Loucy (cell line): ENCODE results near the gene HABP2.

Experiments used
- H2AFZ ChIP-seq: fragments of 200-600 bp; sonication (generic); 2 replicates; pipeline ENCODE4 v1.6.0; 2016; ENCODE audit warnings: antibody characterized with exemption, mild to moderate bottlenecking, low read length, moderate library complexity
- H3F3A ChIP-seq: fragments of 200-600 bp; 2 replicates; pipeline ENCODE4 v1.6.0; 2016; ENCODE audit warnings: antibody characterized with exemption, low read depth, mild to moderate bottlenecking
- H3K27me3 ChIP-seq: fragments of 200-600 bp; sonication (generic); 2 replicates; pipeline ENCODE4 v1.6.1; 2014; ENCODE audit warnings: low read length, mild to moderate bottlenecking; ENCODE audit not compliant: insufficient read depth, poor library complexity, severe bottlenecking
- H3K36me3 ChIP-seq: fragments of 200-600 bp; sonication (generic); 2 replicates; pipeline ENCODE4 v1.6.1; 2016; ENCODE audit warnings: low read length; ENCODE audit not compliant: insufficient read depth
- H3K4me1 ChIP-seq: fragments of 200-600 bp; sonication (generic); 2 replicates; pipeline ENCODE4 v1.5.1; 2014; ENCODE audit warnings: low read length, mild to moderate bottlenecking; ENCODE audit not compliant: insufficient read depth, poor library complexity, severe bottlenecking
- H3K4me2 ChIP-seq: fragments of 200-600 bp; sonication (generic); 2 replicates; pipeline ENCODE4 v1.6.0; 2014; ENCODE audit warnings: antibody characterized with exemption, low read length, low read depth, mild to moderate bottlenecking; ENCODE audit not compliant: poor library complexity, severe bottlenecking
- H3K4me3 ChIP-seq: fragments of 200-600 bp; sonication (generic); 2 replicates; pipeline ENCODE4 v1.5.1; 2014; ENCODE audit warnings: low read length, mild to moderate bottlenecking, mixed read lengths; ENCODE audit not compliant: poor library complexity, severe bottlenecking
- H3K79me2 ChIP-seq: fragments of 200-600 bp; sonication (generic); 2 replicates; pipeline ENCODE4 v1.6.1; 2014; ENCODE audit warnings: low read length; ENCODE audit not compliant: insufficient read depth
- H3K9ac ChIP-seq: fragments of 200-600 bp; sonication (generic); 2 replicates; pipeline ENCODE4 v1.6.0; 2014; ENCODE audit warnings: mild to moderate bottlenecking, low read depth, low read length, moderate library complexity; ENCODE audit not compliant: poor library complexity, severe bottlenecking
- H3K9me2 ChIP-seq: fragments of 200-600 bp; sonication (generic); replicated peaks from 2 replicates; pipeline ENCODE4 v1.6.1; 2016; ENCODE audit warnings: low read depth, low read length, mixed read lengths
- H3K9me3 ChIP-seq: fragments of 200-600 bp; sonication (generic); 2 replicates; pipeline ENCODE4 v1.6.1; 2014; ENCODE audit warnings: mild to moderate bottlenecking, antibody characterized with exemption, low read length, low read depth; ENCODE audit not compliant: insufficient read depth
- H4K20me1 ChIP-seq: fragments of 200-600 bp; sonication (generic); 2 replicates; pipeline ENCODE4 v1.6.0; 2014; ENCODE audit warnings: antibody characterized with exemption, low read length, mild to moderate bottlenecking; ENCODE audit not compliant: insufficient read depth, poor library complexity, severe bottlenecking
- EZH2phosphoT487 ChIP-seq: fragments of 200-600 bp; IDR thresholded peaks from 2 replicates; pipeline ENCODE4 v1.6.1; 2018; ENCODE audit warnings: antibody characterized with exemption, mild to moderate bottlenecking, moderate library complexity, borderline replicate concordance
- TF ChIP-seq, protein P1 (sequence below): fragments of 200-600 bp; sonication (generic); conservative IDR thresholded peaks from 2 replicates; pipeline ENCODE4 v1.5.1; 2014; ENCODE audit warnings: mild to moderate bottlenecking, antibody characterized with exemption, low read length

Gene HABP2

DNA sequence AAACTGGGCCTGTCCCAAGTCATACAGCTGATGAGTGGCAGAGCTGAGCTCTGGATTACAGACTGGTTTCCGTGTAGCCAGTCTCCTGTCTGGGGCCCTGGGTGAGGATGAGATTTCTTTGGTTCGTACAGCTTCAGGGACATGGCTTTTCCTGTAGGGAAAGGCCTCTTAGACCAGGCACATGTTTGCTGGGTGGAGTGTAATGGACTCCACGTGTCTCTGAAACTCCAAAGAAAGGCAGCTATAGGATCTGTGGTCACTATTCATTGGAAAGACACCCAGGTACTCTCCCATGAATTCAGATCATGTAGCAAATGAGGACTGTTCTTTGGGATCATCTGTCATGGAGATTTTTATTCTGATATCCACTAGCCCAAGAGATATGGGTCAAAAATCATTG lies 2.4 kb downstream of the HABP2 start:
- Histone ChIP-seq H3F3A (no peaks in the 10 kb centered on the region), H3K4me2 (no peak overlapping the region), H4K20me1 (no peaks in the 10 kb centered on the region), H3K9ac (no peak overlapping the region), H3K9me3 (no peaks in the 10 kb centered on the region), H3K9me2 (no peaks in the 10 kb centered on the region), H3K36me3 (no peaks in the 10 kb centered on the region), H3K4me1 (no peaks in the 10 kb centered on the region), H2AFZ (no peak overlapping the region), H3K79me2 (no peaks in the 10 kb centered on the region), H3K4me3 (no peak overlapping the region), H3K27me3 (no peaks in the 10 kb centered on the region)
- TF ChIP-seq, protein P1, sequence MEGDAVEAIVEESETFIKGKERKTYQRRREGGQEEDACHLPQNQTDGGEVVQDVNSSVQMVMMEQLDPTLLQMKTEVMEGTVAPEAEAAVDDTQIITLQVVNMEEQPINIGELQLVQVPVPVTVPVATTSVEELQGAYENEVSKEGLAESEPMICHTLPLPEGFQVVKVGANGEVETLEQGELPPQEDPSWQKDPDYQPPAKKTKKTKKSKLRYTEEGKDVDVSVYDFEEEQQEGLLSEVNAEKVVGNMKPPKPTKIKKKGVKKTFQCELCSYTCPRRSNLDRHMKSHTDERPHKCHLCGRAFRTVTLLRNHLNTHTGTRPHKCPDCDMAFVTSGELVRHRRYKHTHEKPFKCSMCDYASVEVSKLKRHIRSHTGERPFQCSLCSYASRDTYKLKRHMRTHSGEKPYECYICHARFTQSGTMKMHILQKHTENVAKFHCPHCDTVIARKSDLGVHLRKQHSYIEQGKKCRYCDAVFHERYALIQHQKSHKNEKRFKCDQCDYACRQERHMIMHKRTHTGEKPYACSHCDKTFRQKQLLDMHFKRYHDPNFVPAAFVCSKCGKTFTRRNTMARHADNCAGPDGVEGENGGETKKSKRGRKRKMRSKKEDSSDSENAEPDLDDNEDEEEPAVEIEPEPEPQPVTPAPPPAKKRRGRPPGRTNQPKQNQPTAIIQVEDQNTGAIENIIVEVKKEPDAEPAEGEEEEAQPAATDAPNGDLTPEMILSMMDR, result no peak
- TF ChIP-seq EZH2phosphoT487, result no peak

DNA sequence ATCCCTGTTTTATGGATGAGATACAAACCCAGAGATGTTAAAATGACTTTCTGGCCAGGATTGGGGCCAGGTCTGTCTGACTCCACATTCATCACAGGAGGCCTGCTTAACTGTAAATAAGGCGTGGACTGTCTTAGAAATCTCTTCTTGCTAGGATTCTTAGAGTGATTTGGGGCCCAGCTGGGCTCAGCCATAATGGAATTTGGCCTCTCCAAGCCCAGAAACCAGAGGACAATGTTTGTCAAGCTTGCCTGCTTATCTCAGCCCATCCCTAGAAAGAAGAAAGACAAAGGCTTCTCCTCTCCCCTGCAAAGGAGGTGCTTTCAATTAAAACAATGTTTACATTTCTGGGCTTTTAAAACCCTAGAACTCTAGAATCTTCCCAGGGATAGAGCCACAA lies 2.9 kb downstream of the HABP2 start:
- Histone ChIP-seq H3K4me1 (no peaks in the 10 kb centered on the region), H3K36me3 (no peaks in the 10 kb centered on the region), H3K4me3 (no peak overlapping the region), H3K79me2 (no peaks in the 10 kb centered on the region), H3K27me3 (no peaks in the 10 kb centered on the region), H3F3A (no peaks in the 10 kb centered on the region), H3K4me2 (no peak overlapping the region), H3K9me2 (no peaks in the 10 kb centered on the region), H3K9me3 (no peaks in the 10 kb centered on the region), H3K9ac (no peak overlapping the region), H2AFZ (no peak overlapping the region), H4K20me1 (no peaks in the 10 kb centered on the region)
- TF ChIP-seq, protein P1, result no peak
- no peak for TF ChIP-seq EZH2phosphoT487

DNA sequence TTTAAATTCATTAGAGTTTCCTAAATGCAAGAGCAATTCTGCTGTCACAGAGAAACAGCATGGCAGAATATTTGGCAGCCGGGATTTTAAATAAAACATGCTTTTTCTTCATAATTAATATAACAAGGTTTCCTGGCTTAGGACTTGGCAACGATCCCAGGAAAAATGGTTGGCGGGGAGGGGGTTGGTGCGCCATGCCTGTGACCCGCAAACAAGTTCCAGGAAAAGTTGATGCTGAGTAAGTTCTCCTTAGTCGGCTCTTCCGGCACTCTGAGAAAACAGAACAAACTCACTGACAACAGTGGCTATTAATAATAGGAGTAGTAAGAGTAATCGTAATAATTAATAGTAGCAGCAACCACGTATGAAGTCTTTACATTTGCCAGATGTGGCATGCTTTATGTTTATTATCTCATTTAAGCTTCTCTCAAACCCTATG lies 4.6 kb downstream of the HABP2 start:
- Histone ChIP-seq H3K4me2 (no peak overlapping the region), H3K27me3 (no peaks in the 10 kb centered on the region), H3K9me2 (no peaks in the 10 kb centered on the region), H3F3A (no peaks in the 10 kb centered on the region), H2AFZ (no peak overlapping the region), H3K4me1 (no peaks in the 10 kb centered on the region), H3K4me3 (no peak overlapping the region), H4K20me1 (no peaks in the 10 kb centered on the region), H3K36me3 (no peaks in the 10 kb centered on the region), H3K79me2 (no peaks in the 10 kb centered on the region), H3K9me3 (no peaks in the 10 kb centered on the region), H3K9ac (no peak overlapping the region)
- TF ChIP-seq, protein P1, result no peak
- TF ChIP-seq EZH2phosphoT487, result no peak
